GM19468 (cell line): Measurements from ENCODE around the gene ETV1.

ENCODE experiments used
- ATAC-seq: cut with Tn5 transposase; IDR thresholded peaks from one replicate; pipeline ENCODE4 v1.9.1; 2021; ENCODE audit warnings: mild to moderate bottlenecking, moderate library complexity, moderate number of reproducible peaks; ENCODE audit not compliant: unreplicated experiment; ENCODE audit errors: extremely low read depth

ETV1 gene

GRCh38 chr7:13841284-13841683 is 148.2 kb downstream of the ETV1 start:
- ATAC-seq: no peak
